NOMO-1 treated with dmso at 0.1 percent for 144 hours (cell line): ENCODE measurements around the gene HILPDA.

ENCODE experiments used
- DNase-seq: peaks from one replicate; lab custom pipeline; 2025; ENCODE audit not compliant: unreplicated experiment; lab: John Stamatoyannopoulos, UW

Gene HILPDA

GRCh38 chr7:128455543-128456254, at the start of gene HILPDA:
TSS of gene HILPDA (plus strand) at chr7:128455878. CDS start at chr7:128457269, 1,391 bp downstream.
- peak; percentile 71 for DNase-seq

GRCh38 chr7:128406314-128407232, 49.1 kb upstream of the HILPDA start:
- DNase-seq, result no peak

GRCh38 chr7:128407233-128407589, 48.5 kb upstream of the HILPDA start:
- DNase-seq, result no peak

- DNase-seq, result no peak
Observed at GRCh38 chr7:128407751-128408708, 47.6 kb upstream of the HILPDA start.

- no peak for DNase-seq
Observed at GRCh38 chr7:128408709-128409595, 46.7 kb upstream of the HILPDA start.

- peak; percentile 57 for DNase-seq
Observed at GRCh38 chr7:128409596-128410450, 45.9 kb upstream of the HILPDA start, which contains the start of gene IMPDH1. TSS of gene IMPDH1 (minus strand) at chr7:128409982. CDS start at chr7:128409901, 81 bp downstream.

GRCh38 chr7:128410451-128410753, 45.3 kb upstream of the HILPDA start:
- no peak for DNase-seq

- no peak for DNase-seq
Observed at GRCh38 chr7:128415217-128415785, 40.4 kb upstream of the HILPDA start.

GRCh38 chr7:128417071-128417470, 38.6 kb upstream of the HILPDA start:
- no peak for DNase-seq

GRCh38 chr7:128419257-128419656, 36.4 kb upstream of the HILPDA start:
- DNase-seq, result no peak

- no peak for DNase-seq
Observed at GRCh38 chr7:128420773-128421172, 34.9 kb upstream of the HILPDA start.

GRCh38 chr7:128421384-128421783, 34.3 kb upstream of the HILPDA start:
- DNase-seq, result no peak

- DNase-seq, result no peak
Observed at GRCh38 chr7:128422037-128422436, 33.6 kb upstream of the HILPDA start.

GRCh38 chr7:128422842-128423241, 32.8 kb upstream of the HILPDA start:
- DNase-seq, result peak; percentile 43

GRCh38 chr7:128424686-128425275, 30.9 kb upstream of the HILPDA start:
- DNase-seq, result no peak

GRCh38 chr7:128425850-128426249, 29.8 kb upstream of the HILPDA start:
- peak; percentile 15 for DNase-seq

GRCh38 chr7:128427289-128427891, 28.3 kb upstream of the HILPDA start:
- DNase-seq, result no peak

GRCh38 chr7:128430207-128430606, 25.5 kb upstream of the HILPDA start:
- DNase-seq, result no peak
